Upper lobe of left lung (tissue), 4 donors: ENCODE results near the gene GDF2.

Experiments used
- EP300 ChIP-seq, 4 donors: sonication (generic); formaldehyde crosslinking; IDR thresholded peaks; one replicate each; pipeline ENCODE4 v1.5.1; 2017; ENCODE audit warnings: antibody characterized with exemption in 4 of 4, control low read depth in 2 of 4
- POLR2A ChIP-seq, 4 donors: fragments of 450-650 bp; IDR thresholded peaks; one replicate each; pipeline ENCODE4 v1.5.1; 2016 to 2017; ENCODE audit warnings: antibody characterized with exemption in 4 of 4, mild to moderate bottlenecking in 2 of 4
- POLR2AphosphoS5 ChIP-seq, 2 donors: sonication (generic); formaldehyde crosslinking; IDR thresholded peaks; one replicate each; pipeline ENCODE4 v1.5.1; 2017; ENCODE audit warnings: antibody characterized with exemption in 2 of 2
- TF ChIP-seq, protein P1 (sequence below), 6 experiments: fragments of 450-650 bp in 4 of 6; fragments of 200-600 bp in 2 of 6; sonication (generic) in 2 of 6; IDR thresholded peaks; one replicate each; pipeline ENCODE4 v1.5.1; 2016 to 2019; ENCODE audit warnings: antibody characterized with exemption in 6 of 6

DNA sequence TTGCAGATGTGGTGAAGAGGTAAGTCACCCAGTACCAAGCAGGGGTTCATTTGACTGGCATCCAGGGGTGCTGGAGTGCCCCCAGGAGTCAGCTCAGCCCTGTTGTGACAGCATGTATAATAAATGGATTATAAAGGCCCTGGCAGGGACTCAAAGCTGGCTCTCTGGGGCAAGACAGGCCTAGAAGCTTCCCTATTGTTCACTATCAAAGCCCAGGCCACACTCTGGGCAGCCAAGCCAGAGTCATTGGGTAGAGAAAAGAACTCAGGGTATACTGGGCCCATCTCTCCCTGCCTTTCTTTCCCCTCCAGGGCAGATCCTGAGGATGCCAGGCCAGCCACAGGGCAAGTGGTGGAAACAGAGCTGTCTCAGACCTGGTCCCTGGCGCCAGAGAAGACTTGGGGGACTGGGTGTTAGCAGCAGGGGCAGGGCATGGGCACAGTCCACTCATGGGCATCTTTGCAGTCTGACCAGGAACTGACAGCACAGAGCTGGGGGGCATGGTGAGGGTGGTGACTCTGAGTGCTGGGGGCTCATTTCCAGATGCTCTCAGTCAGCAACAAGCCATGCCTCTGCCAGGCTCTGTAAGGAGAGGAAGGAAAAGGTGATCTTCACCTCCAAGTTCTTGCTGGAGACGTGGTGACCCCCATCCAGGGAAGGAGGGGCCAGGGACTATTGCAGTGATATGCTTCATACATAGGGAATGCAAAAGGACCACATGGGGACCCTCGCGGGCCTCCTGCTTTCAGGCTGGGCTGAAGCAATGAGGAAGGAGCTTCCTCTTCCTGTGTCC lies 37.6 kb downstream of the GDF2 start:
- TF ChIP-seq, protein P1, sequence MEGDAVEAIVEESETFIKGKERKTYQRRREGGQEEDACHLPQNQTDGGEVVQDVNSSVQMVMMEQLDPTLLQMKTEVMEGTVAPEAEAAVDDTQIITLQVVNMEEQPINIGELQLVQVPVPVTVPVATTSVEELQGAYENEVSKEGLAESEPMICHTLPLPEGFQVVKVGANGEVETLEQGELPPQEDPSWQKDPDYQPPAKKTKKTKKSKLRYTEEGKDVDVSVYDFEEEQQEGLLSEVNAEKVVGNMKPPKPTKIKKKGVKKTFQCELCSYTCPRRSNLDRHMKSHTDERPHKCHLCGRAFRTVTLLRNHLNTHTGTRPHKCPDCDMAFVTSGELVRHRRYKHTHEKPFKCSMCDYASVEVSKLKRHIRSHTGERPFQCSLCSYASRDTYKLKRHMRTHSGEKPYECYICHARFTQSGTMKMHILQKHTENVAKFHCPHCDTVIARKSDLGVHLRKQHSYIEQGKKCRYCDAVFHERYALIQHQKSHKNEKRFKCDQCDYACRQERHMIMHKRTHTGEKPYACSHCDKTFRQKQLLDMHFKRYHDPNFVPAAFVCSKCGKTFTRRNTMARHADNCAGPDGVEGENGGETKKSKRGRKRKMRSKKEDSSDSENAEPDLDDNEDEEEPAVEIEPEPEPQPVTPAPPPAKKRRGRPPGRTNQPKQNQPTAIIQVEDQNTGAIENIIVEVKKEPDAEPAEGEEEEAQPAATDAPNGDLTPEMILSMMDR (IDR thresholded peaks at IDR 0.05): no peak
- TF ChIP-seq POLR2AphosphoS5 (IDR thresholded peaks at IDR 0.05): no peak
- TF ChIP-seq EP300 (IDR thresholded peaks at IDR 0.05): no peak
- no peak for TF ChIP-seq POLR2A (IDR thresholded peaks at IDR 0.05)
